ENCODE results near the gene SLC8A1. TPM values are rescaled to one million over a fixed set of nuclear protein-coding genes. Genes with fewer than 3 reads are reported as not detected.

SLC8A1 gene
- total and polyA plus RNA-seq, 2 of the 13 experiments (the other 11 are each of a cell fraction or from before 2014, with no cell fraction given): not detected

GRCh38 chr2:40123326-40123725, 328.6 kb downstream of the SLC8A1 start (continued):
- TF ChIP-seq JARID2 (CRISPR knock-in tag; IDR thresholded peaks at IDR 0.05; ENCODE audit: insufficient replicate concordance): no peak
- no peak for TF ChIP-seq HHEX (CRISPR knock-in tag; IDR thresholded peaks at IDR 0.05)
- no peak for TF ChIP-seq ZNF709 (CRISPR knock-in tag; IDR thresholded peaks at IDR 0.05)
- TF ChIP-seq ZNF282 (IDR thresholded peaks at IDR 0.05; ENCODE audit: partially characterized antibody): no peak
- TF ChIP-seq, protein P1, sequence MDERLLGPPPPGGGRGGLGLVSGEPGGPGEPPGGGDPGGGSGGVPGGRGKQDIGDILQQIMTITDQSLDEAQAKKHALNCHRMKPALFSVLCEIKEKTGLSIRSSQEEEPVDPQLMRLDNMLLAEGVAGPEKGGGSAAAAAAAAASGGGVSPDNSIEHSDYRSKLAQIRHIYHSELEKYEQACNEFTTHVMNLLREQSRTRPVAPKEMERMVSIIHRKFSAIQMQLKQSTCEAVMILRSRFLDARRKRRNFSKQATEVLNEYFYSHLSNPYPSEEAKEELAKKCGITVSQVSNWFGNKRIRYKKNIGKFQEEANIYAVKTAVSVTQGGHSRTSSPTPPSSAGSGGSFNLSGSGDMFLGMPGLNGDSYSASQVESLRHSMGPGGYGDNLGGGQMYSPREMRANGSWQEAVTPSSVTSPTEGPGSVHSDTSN (CRISPR knock-in tag; IDR thresholded peaks at IDR 0.05): no peak
- TF ChIP-seq ARNT2 (CRISPR knock-in tag; IDR thresholded peaks at IDR 0.05; ENCODE audit: low read depth): no peak
- TF ChIP-seq ARNTL (CRISPR knock-in tag; IDR thresholded peaks at IDR 0.05): no peak

DNA sequence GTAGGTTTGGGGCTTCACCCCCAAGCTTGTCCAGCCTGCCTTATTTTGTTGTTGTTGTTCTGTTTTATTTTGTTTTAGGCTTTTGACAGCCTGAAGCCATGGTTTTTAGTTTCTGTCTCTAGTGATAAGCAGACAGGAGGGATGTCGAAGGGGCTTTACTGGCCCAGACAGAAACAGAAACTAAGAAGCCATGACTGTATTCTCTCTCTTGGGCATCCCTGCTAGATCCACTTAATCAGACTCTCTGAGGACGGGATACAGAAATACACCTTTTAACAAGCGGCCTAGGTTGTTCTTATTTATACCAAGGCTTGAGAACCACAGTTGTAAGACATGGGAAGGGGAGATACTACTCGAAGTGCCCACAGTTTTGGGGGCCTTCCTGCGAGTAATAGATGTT, 330.9 kb downstream of the SLC8A1 start:
- Histone ChIP-seq H3K27me3 (ENCODE audit: control insufficient read depth in 1 of 2, insufficient read depth in 2 of 2, low read length in 2 of 2) (no peaks in the 10 kb centered on the region; a peak in 1 of 5 replicates), H4K20me1 (ENCODE audit: insufficient read depth, low read length) (no peaks in the 10 kb centered on the region), H3K27ac (ENCODE audit: extremely low read length, insufficient read depth, low read length) (no peak overlapping the region), H3K4me1 (ENCODE audit: insufficient read depth, low read length) (no peaks in the 10 kb centered on the region), H3K4me3 (replicated peaks in 1 of 3; ENCODE audit: insufficient read depth in 1 of 3, low read depth in 2 of 3, low read length in 3 of 3) (no peak overlapping the region), H3K79me2 (ENCODE audit: insufficient read depth, low read length) (no peaks in the 10 kb centered on the region), H3K36me3 (replicated peaks in 1 of 2; ENCODE audit: control insufficient read depth in 1 of 2, insufficient read depth in 2 of 2, low read length in 2 of 2) (no peaks in the 10 kb centered on the region), H3K9me3 (ENCODE audit: low read length) (no peaks in the 10 kb centered on the region), H3K4me2 (ENCODE audit: low read depth, low read length) (no peak overlapping the region), H2AFZ (ENCODE audit: low read length) (no peak overlapping the region), H3K9ac (ENCODE audit: insufficient read depth, low read depth, low read length) (no peak overlapping the region)
- TF ChIP-seq, protein P2, sequence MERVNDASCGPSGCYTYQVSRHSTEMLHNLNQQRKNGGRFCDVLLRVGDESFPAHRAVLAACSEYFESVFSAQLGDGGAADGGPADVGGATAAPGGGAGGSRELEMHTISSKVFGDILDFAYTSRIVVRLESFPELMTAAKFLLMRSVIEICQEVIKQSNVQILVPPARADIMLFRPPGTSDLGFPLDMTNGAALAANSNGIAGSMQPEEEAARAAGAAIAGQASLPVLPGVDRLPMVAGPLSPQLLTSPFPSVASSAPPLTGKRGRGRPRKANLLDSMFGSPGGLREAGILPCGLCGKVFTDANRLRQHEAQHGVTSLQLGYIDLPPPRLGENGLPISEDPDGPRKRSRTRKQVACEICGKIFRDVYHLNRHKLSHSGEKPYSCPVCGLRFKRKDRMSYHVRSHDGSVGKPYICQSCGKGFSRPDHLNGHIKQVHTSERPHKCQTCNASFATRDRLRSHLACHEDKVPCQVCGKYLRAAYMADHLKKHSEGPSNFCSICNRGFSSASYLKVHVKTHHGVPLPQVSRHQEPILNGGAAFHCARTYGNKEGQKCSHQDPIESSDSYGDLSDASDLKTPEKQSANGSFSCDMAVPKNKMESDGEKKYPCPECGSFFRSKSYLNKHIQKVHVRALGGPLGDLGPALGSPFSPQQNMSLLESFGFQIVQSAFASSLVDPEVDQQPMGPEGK (CRISPR knock-in tag; IDR thresholded peaks at IDR 0.05): no peak
- no peak for TF ChIP-seq TP53 (CRISPR knock-in tag; conservative IDR thresholded peaks at IDR 0.05)
- no peak for TF ChIP-seq HOMEZ (CRISPR knock-in tag; IDR thresholded peaks at IDR 0.05; ENCODE audit: low read depth)
- TF ChIP-seq SRY (CRISPR knock-in tag; IDR thresholded peaks at IDR 0.05): no peak
- no peak for TF ChIP-seq TBL1XR1 (IDR thresholded peaks at IDR 0.05; ENCODE audit: borderline replicate concordance, low read length, partially characterized antibody)
- TF ChIP-seq TEAD2 (CRISPR knock-in tag; IDR thresholded peaks at IDR 0.05): no peak
- TF ChIP-seq, protein P3, sequence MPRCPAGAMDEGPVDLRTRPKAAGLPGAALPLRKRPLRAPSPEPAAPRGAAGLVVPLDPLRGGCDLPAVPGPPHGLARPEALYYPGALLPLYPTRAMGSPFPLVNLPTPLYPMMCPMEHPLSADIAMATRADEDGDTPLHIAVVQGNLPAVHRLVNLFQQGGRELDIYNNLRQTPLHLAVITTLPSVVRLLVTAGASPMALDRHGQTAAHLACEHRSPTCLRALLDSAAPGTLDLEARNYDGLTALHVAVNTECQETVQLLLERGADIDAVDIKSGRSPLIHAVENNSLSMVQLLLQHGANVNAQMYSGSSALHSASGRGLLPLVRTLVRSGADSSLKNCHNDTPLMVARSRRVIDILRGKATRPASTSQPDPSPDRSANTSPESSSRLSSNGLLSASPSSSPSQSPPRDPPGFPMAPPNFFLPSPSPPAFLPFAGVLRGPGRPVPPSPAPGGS (CRISPR knock-in tag; IDR thresholded peaks at IDR 0.05): no peak
- ChIA-PET POLR2A (no interaction called here), CTCF (ENCODE audit: low intra/inter-chr PET ratio, low total read pairs) (no interaction called here)
- ATAC-seq (no peak), FAIRE-seq (no peak), DNase-seq (ENCODE audit: low spot score) (no peak)
- WGBS (ENCODE audit: low lambda C conversion rate): 2% methylated on average over 5 of the region's 5 CpGs
- intact Hi-C loops (cut with micrococcal nuclease; ENCODE audit: unreplicated experiment) (no loop called here), in situ Hi-C loops (cut with HindIII; ENCODE audit: extremely low pct_ligation_motif_present, low pct_unique_long_range_greater_than_20kb) (no loop called here)
- no TSS peak for BruUV-seq (replicated peaks)
